ENCODE results near the gene MICALL1. TPM values are rescaled to one million over a fixed set of nuclear protein-coding genes. Genes with fewer than 3 reads are reported as not detected.

MICALL1 gene
- polyA plus RNA-seq, 1 donor from 2014 or later, result 4.7 TPM

DNA sequence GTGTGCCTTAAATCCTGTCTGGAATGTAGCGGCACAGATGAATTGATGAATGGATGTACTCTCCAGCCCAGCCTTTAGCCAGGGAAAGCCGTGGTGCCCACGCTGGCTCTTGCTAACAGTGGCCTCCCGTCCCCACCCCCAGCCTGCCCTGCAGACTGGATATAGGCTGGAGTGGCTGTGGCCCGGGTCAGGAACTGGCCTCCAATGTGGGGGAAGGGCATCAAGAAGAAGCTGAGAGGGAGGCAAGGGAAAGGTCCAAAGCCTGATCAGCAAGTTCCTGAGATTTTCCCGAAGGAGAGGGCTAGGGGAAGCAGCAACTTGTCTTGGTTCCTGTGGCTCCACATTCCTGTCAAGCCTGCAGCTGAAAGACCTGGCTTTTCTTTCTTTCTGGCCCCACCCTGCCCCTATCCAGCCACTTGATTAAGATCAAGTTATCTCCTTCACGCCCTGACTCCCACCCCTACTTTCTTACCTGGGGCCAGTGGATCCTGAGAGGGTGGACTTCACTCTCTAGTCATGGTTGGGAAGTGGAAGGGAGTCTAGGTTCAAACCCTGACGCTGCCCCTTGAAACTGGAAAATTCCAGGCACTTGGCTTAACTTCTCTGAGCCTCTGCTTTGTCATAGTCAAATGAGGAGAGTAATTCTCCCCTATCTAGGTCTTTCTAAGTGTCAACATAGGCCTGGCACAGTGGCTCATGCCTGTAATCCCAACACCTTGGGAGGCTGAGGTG is 11.0 kb upstream of the MICALL1 start:
- Mint-ChIP-seq H3K9me3 (no peaks in the 10 kb centered on the region), H3K27ac (peak overlapping the region in 2 of 3 donors; percentile 79 to 81), H3K36me3 (no peaks in the 10 kb centered on the region), H3K27me3 (no peaks in the 10 kb centered on the region), H3K4me3 (peak overlapping the region in 1 of 4 donors; percentile 8), H3K4me1 (peaks cover 10 to 14% (median 10%) of the 10 kb centered on the region in 3 donors)

- peak overlapping the region in 3 of 4 donors; percentile 52 to 88 (median 64) for H3K4me3 Mint-ChIP-seq
Observed at GRCh38 chr22:37896181-37896592, 9.9 kb upstream of the MICALL1 start.

GRCh38 chr22:37896939-37897338 is 9.2 kb upstream of the MICALL1 start:
- Mint-ChIP-seq H3K4me1 (peaks cover 10 to 14% (median 10%) of the 10 kb centered on the region in 3 donors), H3K27me3 (no peaks in the 10 kb centered on the region), H3K27ac (peak overlapping the region; percentile 79 to 93 (median 82)), H3K4me3 (peak overlapping the region in 1 of 4 donors; percentile 64), H3K36me3 (no peaks in the 10 kb centered on the region), H3K9me3 (no peaks in the 10 kb centered on the region)

More at GRCh38 chr22:37896181-37896592, 9.9 kb upstream of the MICALL1 start:
- H3K4me1 Mint-ChIP-seq, result peaks cover 10 to 14% (median 10%) of the 10 kb centered on the region in 3 donors
- H3K9me3 Mint-ChIP-seq, result no peaks in the 10 kb centered on the region
- H3K36me3 Mint-ChIP-seq, result no peaks in the 10 kb centered on the region
- peak overlapping the region; percentile 79 to 93 (median 82) for H3K27ac Mint-ChIP-seq
- no peaks in the 10 kb centered on the region for H3K27me3 Mint-ChIP-seq

- Mint-ChIP-seq H3K27ac (peak overlapping the region in 1 of 3 donors; percentile 40), H3K4me1 (peaks cover 10 to 14% (median 10%) of the 10 kb centered on the region in 3 donors), H3K36me3 (no peaks in the 10 kb centered on the region), H3K4me3 (no peak overlapping the region), H3K27me3 (no peaks in the 10 kb centered on the region), H3K9me3 (no peaks in the 10 kb centered on the region)
Observed at GRCh38 chr22:37897807-37898206, 8.3 kb upstream of the MICALL1 start.

DNA sequence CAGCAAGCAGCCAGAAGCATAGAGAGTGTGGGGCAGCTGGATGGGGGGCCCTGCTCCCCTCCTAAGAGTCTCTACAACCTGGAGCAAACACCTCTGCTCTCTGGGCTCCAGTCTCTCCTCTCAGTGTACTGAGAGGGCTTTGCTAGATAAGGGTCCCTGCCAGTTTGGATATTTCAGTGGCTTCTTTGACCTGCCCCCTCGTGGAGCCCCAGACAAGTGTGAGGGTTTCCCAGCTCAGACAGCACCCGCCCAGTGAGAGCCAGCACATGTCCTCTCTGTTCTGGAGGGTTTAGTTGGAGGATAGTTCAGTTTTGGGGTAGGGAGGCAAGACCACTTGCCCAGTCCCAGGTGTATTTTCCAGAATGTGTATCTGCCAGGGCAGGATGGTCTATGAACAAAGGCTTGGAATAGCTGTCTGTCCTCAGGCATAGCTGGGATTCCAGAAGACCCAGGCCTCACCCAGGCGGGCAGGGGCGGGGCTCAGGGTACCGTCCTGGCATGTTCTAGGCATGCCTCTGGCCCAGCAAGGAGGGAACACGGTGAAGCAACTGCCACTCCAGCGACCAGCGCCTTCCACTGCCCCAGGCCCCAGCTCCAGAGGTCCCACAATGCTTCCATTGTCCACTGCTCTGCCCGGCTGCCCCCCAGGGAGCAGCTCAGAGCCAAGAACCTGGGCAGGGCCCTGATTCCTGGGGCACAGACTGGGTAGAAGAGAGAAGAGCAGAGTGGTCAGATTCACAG is 7.5 kb upstream of the MICALL1 start:
- Mint-ChIP-seq H3K36me3 (peaks cover 3% of the 10 kb centered on the region), H3K27ac (peak overlapping the region in 1 of 3 donors; percentile 31), H3K4me3 (peak overlapping the region in 1 of 4 donors; percentile 58), H3K27me3 (no peaks in the 10 kb centered on the region), H3K4me1 (peaks cover 10 to 14% (median 10%) of the 10 kb centered on the region in 3 donors), H3K9me3 (no peaks in the 10 kb centered on the region)

GRCh38 chr22:37904572-37905533 is 1.2 kb upstream of the MICALL1 start:
- H3K27ac Mint-ChIP-seq, result peak overlapping the region in 1 of 3 donors; percentile 70
- H3K4me3 Mint-ChIP-seq, result peak overlapping the region; percentile 72 to 92 (median 85)
- peaks cover 6% of the 10 kb centered on the region for H3K36me3 Mint-ChIP-seq
- peaks cover 9 to 22% (median 14%) of the 10 kb centered on the region in 3 donors for H3K4me1 Mint-ChIP-seq
- no peaks in the 10 kb centered on the region for H3K9me3 Mint-ChIP-seq
- no peaks in the 10 kb centered on the region for H3K27me3 Mint-ChIP-seq

DNA sequence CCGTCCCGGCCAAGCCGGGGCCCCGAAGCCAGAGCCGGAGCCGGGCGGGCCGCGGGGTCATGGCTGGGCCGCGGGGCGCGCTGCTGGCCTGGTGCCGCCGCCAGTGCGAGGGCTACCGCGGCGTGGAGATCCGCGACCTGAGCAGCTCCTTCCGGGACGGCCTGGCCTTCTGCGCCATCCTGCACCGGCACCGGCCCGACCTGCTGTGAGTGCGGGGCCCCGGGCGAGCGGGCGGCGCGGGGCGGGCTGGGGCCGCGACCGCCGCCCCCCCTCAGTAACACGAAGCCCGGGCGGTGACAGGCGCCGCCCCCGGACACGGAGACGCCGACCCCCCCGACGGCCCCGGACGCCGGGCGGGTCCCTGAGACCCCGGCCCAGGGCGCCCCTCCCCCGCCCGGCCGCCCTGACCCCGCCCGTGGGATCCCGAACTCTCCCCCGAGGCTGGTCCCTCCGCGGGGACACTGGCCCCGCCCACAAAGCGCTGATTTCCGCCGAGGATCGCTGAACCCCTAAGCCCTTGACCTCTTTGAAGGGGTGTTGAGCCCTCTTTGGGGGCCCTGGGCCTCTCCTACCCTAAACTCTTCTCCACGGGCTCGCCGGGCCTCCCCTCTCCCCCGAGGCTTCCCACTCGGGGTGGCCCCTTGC is 389 bp downstream of the MICALL1 start:
- Mint-ChIP-seq H3K9me3 (no peaks in the 10 kb centered on the region), H3K36me3 (peaks cover 6% of the 10 kb centered on the region), H3K4me1 (peaks cover 9 to 24% (median 14%) of the 10 kb centered on the region in 3 donors), H3K27ac (peak overlapping the region; percentile 23 to 91 (median 82)), H3K27me3 (no peaks in the 10 kb centered on the region), H3K4me3 (peak overlapping the region; percentile 57 to 95 (median 86))

GRCh38 chr22:37907036-37907954 is 1.2 kb downstream of the MICALL1 start:
- Mint-ChIP-seq H3K36me3 (peaks cover 7% of the 10 kb centered on the region), H3K4me3 (peak overlapping the region; percentile 57 to 95 (median 86)), H3K4me1 (peaks cover 9 to 24% (median 14%) of the 10 kb centered on the region in 3 donors), H3K27ac (peak overlapping the region; percentile 23 to 91 (median 82)), H3K9me3 (no peaks in the 10 kb centered on the region), H3K27me3 (no peaks in the 10 kb centered on the region)

DNA sequence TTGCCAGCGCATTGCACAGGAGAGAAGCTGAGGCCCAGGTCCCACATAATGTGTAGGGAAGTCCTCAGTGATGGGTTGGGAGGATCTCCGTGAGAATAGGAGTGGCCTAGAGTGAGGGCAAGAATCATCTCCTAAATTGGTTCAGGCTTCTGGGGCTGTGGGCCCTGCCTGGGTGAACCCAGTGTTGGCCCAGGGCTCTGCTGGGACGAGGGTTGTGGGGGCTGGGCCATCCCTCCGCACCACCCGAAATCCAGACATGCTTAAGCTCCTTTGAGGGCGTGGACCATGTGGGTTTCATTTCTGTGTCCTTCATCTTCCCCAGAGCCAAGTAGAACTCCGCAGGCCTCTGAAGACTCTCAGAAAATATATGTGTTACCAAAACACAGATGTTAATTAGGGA is 3.7 kb downstream of the MICALL1 start:
- no peaks in the 10 kb centered on the region for H3K9me3 Mint-ChIP-seq
- no peaks in the 10 kb centered on the region for H3K27me3 Mint-ChIP-seq
- peaks cover 9 to 24% (median 14%) of the 10 kb centered on the region in 3 donors for H3K4me1 Mint-ChIP-seq
- no peak overlapping the region for H3K4me3 Mint-ChIP-seq
- peaks cover 4% of the 10 kb centered on the region for H3K36me3 Mint-ChIP-seq
- peak overlapping the region in 1 of 3 donors; percentile 67 for H3K27ac Mint-ChIP-seq

DNA sequence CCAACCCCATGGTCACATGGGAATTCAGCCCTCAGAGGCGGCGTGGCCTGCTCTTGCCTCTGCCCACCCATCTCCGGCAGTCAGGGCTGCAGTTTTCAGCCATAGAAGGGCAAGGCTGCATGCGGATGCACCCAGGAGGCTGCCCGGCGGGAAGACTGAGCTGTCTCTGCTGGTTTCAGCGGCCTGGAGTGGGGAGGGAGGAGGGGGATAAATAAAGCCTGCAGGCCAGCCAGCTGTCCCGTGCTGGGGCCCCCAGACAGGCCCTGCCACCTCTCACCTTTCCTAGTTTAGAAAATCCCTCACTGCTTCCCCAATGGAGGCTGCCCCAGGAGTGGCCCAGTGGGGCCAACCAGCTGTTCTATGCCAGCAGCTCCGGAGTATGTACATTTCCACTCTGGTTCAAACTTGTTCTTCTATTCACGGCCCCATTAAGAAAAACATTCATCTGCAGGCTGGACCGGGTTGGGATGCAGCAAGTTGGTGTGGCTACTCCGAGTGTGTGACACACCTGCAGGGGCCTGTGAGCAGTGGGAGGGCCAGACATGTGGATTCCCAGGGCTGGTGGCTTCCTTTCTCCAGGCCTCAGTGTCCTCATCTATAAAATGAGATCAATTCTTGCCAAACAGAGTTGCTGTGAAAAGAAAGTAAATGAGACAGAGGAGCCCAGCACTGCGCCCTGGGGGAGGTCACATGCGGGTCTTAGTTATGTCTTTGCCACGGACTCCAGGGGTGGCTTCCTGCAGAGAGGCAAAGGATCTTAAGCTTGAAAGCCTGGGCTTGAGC is 5.0 kb downstream of the MICALL1 start:
- Mint-ChIP-seq H3K4me1 (peaks cover 5 to 19% (median 14%) of the 10 kb centered on the region in 3 donors), H3K9me3 (no peaks in the 10 kb centered on the region), H3K27me3 (no peaks in the 10 kb centered on the region), H3K27ac (no peak overlapping the region), H3K36me3 (peaks cover 4% of the 10 kb centered on the region), H3K4me3 (no peak overlapping the region)

GRCh38 chr22:37911697-37912096 is 5.6 kb downstream of the MICALL1 start:
- peaks cover 5 to 19% (median 12%) of the 10 kb centered on the region in 3 donors for H3K4me1 Mint-ChIP-seq
- peaks cover 4% of the 10 kb centered on the region for H3K36me3 Mint-ChIP-seq
- H3K9me3 Mint-ChIP-seq, result no peaks in the 10 kb centered on the region
- peak overlapping the region in 1 of 3 donors; percentile 78 for H3K27ac Mint-ChIP-seq
- H3K27me3 Mint-ChIP-seq, result no peaks in the 10 kb centered on the region
- H3K4me3 Mint-ChIP-seq, result peak overlapping the region in 1 of 4 donors; percentile 27

GRCh38 chr22:37912171-37912570 is 6.1 kb downstream of the MICALL1 start:
- H3K27me3 Mint-ChIP-seq, result no peaks in the 10 kb centered on the region
- peaks cover 5 to 15% (median 10%) of the 10 kb centered on the region in 3 donors for H3K4me1 Mint-ChIP-seq
- peaks cover 4% of the 10 kb centered on the region for H3K36me3 Mint-ChIP-seq
- peak overlapping the region in 1 of 3 donors; percentile 78 for H3K27ac Mint-ChIP-seq
- H3K9me3 Mint-ChIP-seq, result no peaks in the 10 kb centered on the region
- no peak overlapping the region for H3K4me3 Mint-ChIP-seq
